GM19351 (cell line): ENCODE data around the gene NELFCD.
A peak's percentile ranks its signal among the peaks of the same experiment; 100 is the strongest.

Experiments
- ATAC-seq: cut with Tn5 transposase; IDR thresholded peaks from one replicate; pipeline ENCODE4 v1.9.1; 2021; ENCODE audit warnings: mild to moderate bottlenecking, moderate library complexity; ENCODE audit not compliant: unreplicated experiment

NELFCD gene

GRCh38 chr20:59042796-59043631 lies 62.0 kb downstream of the NELFCD start:
- peak; percentile 90 for ATAC-seq

GRCh38 chr20:59043698-59044097 lies 62.6 kb downstream of the NELFCD start:
- no peak for ATAC-seq

- ATAC-seq, result no peak
Observed at GRCh38 chr20:59044295-59044694, 63.2 kb downstream of the NELFCD start.
